Caco-2 (cell line): ENCODE results near the gene ANKRD63. TPM values are rescaled to one million over a fixed set of nuclear protein-coding genes. Genes with fewer than 3 reads are reported as not detected.

Experiments used
- BruUV-seq: library from RNA; stranded (reverse); fragments of 400-500 nt; replicated peaks from 2 replicates; lab custom pipeline; 2021; lab: Mats Ljungman, UMichigan
- CTCF ChIA-PET: fragments of 300-600 bp; sonication (Branson Sonifier 250); formaldehyde crosslinking; loops from one replicate; lab custom pipeline; 2022; ENCODE audit warnings: antibody characterized with exemption; lab: Charles Lee
- POLR2A ChIA-PET: fragments of 300-600 bp; sonication (Branson Sonifier 250); formaldehyde crosslinking; loops from one replicate; lab custom pipeline; 2022; ENCODE audit warnings: antibody characterized with exemption; lab: Charles Lee
- DNase-seq, 2 experiments: peaks; one replicate each; pipeline versions ENCODE4 v3.0.0 to v3.0.0-alpha.2; 2020 to 2022
- H3K27me3 ChIP-seq: replicated peaks from 2 replicates; pipeline ENCODE4 v1.6.0; 2011; ENCODE audit warnings: low read length; ENCODE audit not compliant: control insufficient read depth, insufficient read depth
- H3K36me3 ChIP-seq: 2 replicates; pipeline ENCODE4 v1.5.1; 2011; ENCODE audit warnings: low read length; ENCODE audit not compliant: control insufficient read depth, insufficient read depth
- H3K4me1 ChIP-seq: fragments of 250-450 bp; sonication (Bioruptor Pico); 2 replicates; pipeline ENCODE4 v1.5.1; 2020; ENCODE audit warnings: mild to moderate bottlenecking
- H3K4me3 ChIP-seq: 2 replicates; pipeline ENCODE4 v1.5.1; 2011; ENCODE audit warnings: low read depth, mild to moderate bottlenecking, control low read depth, low read length
- H3K9me3 ChIP-seq: fragments of 250-450 bp; sonication (Bioruptor Pico); 2 replicates; pipeline ENCODE4 v1.5.1; 2020; ENCODE audit warnings: mild to moderate bottlenecking, moderate library complexity
- H3K27ac Mint-ChIP-seq: one replicate; pipeline ENCODE4 v1.8.0; 2022; ENCODE audit warnings: mixed read lengths; ENCODE audit not compliant: unreplicated experiment
- H3K27me3 Mint-ChIP-seq: one replicate; pipeline ENCODE4 v1.8.0; 2022; ENCODE audit warnings: mixed read lengths; ENCODE audit not compliant: insufficient read depth, unreplicated experiment
- H3K36me3 Mint-ChIP-seq: one replicate; pipeline ENCODE4 v1.8.0; 2022; ENCODE audit warnings: mild to moderate bottlenecking, mixed read lengths; ENCODE audit not compliant: insufficient read depth, unreplicated experiment
- H3K4me1 Mint-ChIP-seq: one replicate; pipeline ENCODE4 v1.8.0; 2022; ENCODE audit warnings: low read depth, mixed read lengths; ENCODE audit not compliant: unreplicated experiment
- H3K4me3 Mint-ChIP-seq: one replicate; pipeline ENCODE4 v1.8.0; 2022; ENCODE audit warnings: mild to moderate bottlenecking, moderate library complexity, mixed read lengths; ENCODE audit not compliant: unreplicated experiment
- H3K9me3 Mint-ChIP-seq: one replicate; pipeline ENCODE4 v1.8.0; 2022; ENCODE audit warnings: mixed read lengths; ENCODE audit not compliant: unreplicated experiment
- CTCF ChIP-seq, 2 experiments: fragments of 200-600 bp in 1 of 2; IDR thresholded peaks; 1 replicate in 1 of 2; 2 replicates in 1 of 2; pipeline versions ENCODE4 v1.5.1 to v1.8.0; 2011 to 2022; ENCODE audit warnings: antibody characterized with exemption in 1 of 2, control low read depth in 1 of 2, inconsistent platforms in 1 of 2, low read depth in 1 of 2, low read length in 1 of 2, mild to moderate bottlenecking in 1 of 2, moderate library complexity in 1 of 2; ENCODE audit not compliant: insufficient read depth in 1 of 2, severe bottlenecking in 1 of 2, unreplicated experiment in 1 of 2
- intact Hi-C: fragments of 100-400 bp; cut with micrococcal nuclease; formaldehyde crosslinking; loops from one replicate; pipeline ENCODE4 v1.10.0; 2022; ENCODE audit not compliant: unreplicated experiment
- total RNA-seq: library from RNA; stranded (reverse); gene quantifications from 2 replicates; pipeline ENCODE4 v1.2.3, GENCODE V29; 2022

The ANKRD63 gene
- total RNA-seq, 1 experiment from 2014 or later: 0.79 TPM

- no peak for DNase-seq
- no peak overlapping the region for H3K4me3 Mint-ChIP-seq
- BruUV-seq: no TSS peak
Measured at GRCh38 chr15:40302288-40302886, 19.5 kb upstream of the ANKRD63 start.

GRCh38 chr15:40301467-40302179 lies 18.8 kb upstream of the ANKRD63 start:
- intact Hi-C loops: no loop called here
- Mint-ChIP-seq H3K27ac (no peak overlapping the region), H3K9me3 (no peaks in the 10 kb centered on the region), H3K36me3 (no peaks in the 10 kb centered on the region), H3K27me3 (no peaks in the 10 kb centered on the region), H3K4me1 (peaks cover 5% of the 10 kb centered on the region), H3K4me3 (no peak overlapping the region)
- no peak for DNase-seq
- ChIA-PET POLR2A (no interaction called here), CTCF (interaction anchor here (0.6 to 1.6 kb wide), 5 partner anchors 8 to 234 kb away, joined by 3 to 11 read pairs (median 4); no protein-coding TSS in a partner anchor)
- no TSS peak for BruUV-seq
- Histone ChIP-seq H3K4me1 (peaks cover 4% of the 10 kb centered on the region), H3K4me3 (no peak overlapping the region), H3K9me3 (no peaks in the 10 kb centered on the region; the same call in 1 of the 2 replicates), H3K36me3 (no peaks in the 10 kb centered on the region), H3K27me3 (no peaks in the 10 kb centered on the region)
- no peak for TF ChIP-seq CTCF (IDR thresholded peaks at IDR 0.05; ENCODE audit: insufficient read depth in 1 of 2, low read depth in 1 of 2, low read length in 1 of 2, severe bottlenecking in 1 of 2, unreplicated experiment in 1 of 2)

More at GRCh38 chr15:40302288-40302886, 19.5 kb upstream of the ANKRD63 start:
- intact Hi-C loops: no loop called here
- no peaks in the 10 kb centered on the region for H3K9me3 Mint-ChIP-seq
- no peak overlapping the region for H3K27ac Mint-ChIP-seq
- no peaks in the 10 kb centered on the region for H3K4me1 Mint-ChIP-seq
- Histone ChIP-seq H3K9me3 (no peaks in the 10 kb centered on the region; the same call in 1 of the 2 replicates), H3K4me3 (no peak overlapping the region), H3K36me3 (no peaks in the 10 kb centered on the region), H3K4me1 (no peaks in the 10 kb centered on the region), H3K27me3 (no peaks in the 10 kb centered on the region)
- H3K36me3 Mint-ChIP-seq: no peaks in the 10 kb centered on the region
- no peaks in the 10 kb centered on the region for H3K27me3 Mint-ChIP-seq
- ChIA-PET CTCF (interaction anchor here (1.5 to 1.6 kb wide), 3 partner anchors 7 to 18 kb away, joined by 4 to 11 read pairs (median 6); no protein-coding TSS in a partner anchor), POLR2A (no interaction called here)
- no peak for TF ChIP-seq CTCF (IDR thresholded peaks at IDR 0.05; ENCODE audit: insufficient read depth in 1 of 2, low read depth in 1 of 2, low read length in 1 of 2, severe bottlenecking in 1 of 2, unreplicated experiment in 1 of 2)

GRCh38 chr15:40300771-40301170 lies 17.9 kb upstream of the ANKRD63 start:
- ChIA-PET POLR2A (no interaction called here), CTCF (interaction anchor here (1.1 to 1.6 kb wide), 4 partner anchors 9 to 21 kb away, joined by 4 to 11 read pairs (median 5); no protein-coding TSS in a partner anchor)
- Mint-ChIP-seq H3K27me3 (no peaks in the 10 kb centered on the region), H3K4me3 (no peak overlapping the region), H3K27ac (no peak overlapping the region), H3K9me3 (no peaks in the 10 kb centered on the region), H3K4me1 (peaks cover 11% of the 10 kb centered on the region), H3K36me3 (no peaks in the 10 kb centered on the region)
- no peak overlapping the region for H3K4me3 ChIP-seq
- H3K4me1 ChIP-seq: peaks cover 6% of the 10 kb centered on the region
- H3K9me3 ChIP-seq: no peaks in the 10 kb centered on the region; the same call in 1 of the 2 replicates
- DNase-seq: no peak
- no peaks in the 10 kb centered on the region for H3K36me3 ChIP-seq
- no peaks in the 10 kb centered on the region for H3K27me3 ChIP-seq
- no TSS peak for BruUV-seq
- TF ChIP-seq CTCF (IDR thresholded peaks at IDR 0.05; ENCODE audit: insufficient read depth in 1 of 2, low read depth in 1 of 2, low read length in 1 of 2, severe bottlenecking in 1 of 2, unreplicated experiment in 1 of 2): no peak
- intact Hi-C loops: no loop called here
